A549 (cell line): ENCODE results near the gene TGFB3. TPM values are rescaled to one million over a fixed set of nuclear protein-coding genes. Genes with fewer than 3 reads are reported as not detected.

ENCODE experiments used
- ATAC-seq, 2 experiments: fragments of 200-7000 bp in 1 of 2; fragments of >200 bp in 1 of 2; cut with Nextera tagmentation in 1 of 2; cut with Tn5 transposase in 1 of 2; 3 replicates each; pipeline versions ENCODE4 v1.8.0 to v1.9.1; 2018 to 2020; ENCODE audit warnings: mild to moderate bottlenecking in 1 of 2, moderate library complexity in 1 of 2
- CTCF ChIA-PET: fragments of 300-600 bp; sonication (Branson Sonifier 250); formaldehyde crosslinking; extraction: SDS; loops from one replicate; lab custom pipeline; 2021; ENCODE audit warnings: antibody characterized with exemption, inconsistent platforms; lab: Yijun Ruan, JAX
- POLR2A ChIA-PET: fragments of 350-600 bp; formaldehyde crosslinking; extraction: SDS; loops from one replicate; lab custom pipeline; 2021; ENCODE audit warnings: antibody characterized with exemption, inconsistent platforms; lab: Yijun Ruan, JAX
- DNase-seq, 2 experiments: peaks; one replicate each; pipeline versions ENCODE4 v3.0.0 to v3.0.0-alpha.2; 2011 to 2016; ENCODE audit warnings: low read depth in 1 of 2, low spot score in 1 of 2
- FAIRE-seq: peaks from 2 replicates; lab custom pipeline; 2011; peaks lifted over from hg19 to GRCh38; lab: Jason Lieb, UNC
- H3K27ac ChIP-seq, 2 experiments: fragments of >200 bp; sonication (Bioruptor Twin); formaldehyde crosslinking; 3 replicates each; pipeline ENCODE4 v1.5.1; 2016 to 2017
- H3K4me1 ChIP-seq: fragments of >200 bp; sonication (Bioruptor Twin); formaldehyde crosslinking; 3 replicates; pipeline ENCODE4 v1.6.1; 2016
- H3K4me2 ChIP-seq: fragments of >200 bp; sonication (Bioruptor Twin); formaldehyde crosslinking; 3 replicates; pipeline ENCODE4 v1.6.1; 2016
- H3K4me3 ChIP-seq: fragments of >200 bp; sonication (Bioruptor Twin); formaldehyde crosslinking; 3 replicates; pipeline ENCODE4 v1.5.1; 2016
- H3K9me3 ChIP-seq: fragments of >200 bp; sonication (Bioruptor Twin); formaldehyde crosslinking; 3 replicates; pipeline ENCODE4 v1.6.1; 2016
- ATOH8 ChIP-seq: fragments of 250-450 bp; sonication (Bioruptor Pico); IDR thresholded peaks from 2 replicates; pipeline ENCODE4 v1.5.0; 2020; ENCODE audit warnings: low read depth, mild to moderate bottlenecking, moderate library complexity
- BCL3 ChIP-seq: fragments of >200 bp; sonication (Bioruptor Twin); formaldehyde crosslinking; IDR thresholded peaks from 3 replicates; pipeline ENCODE4 v1.6.1; 2016
- CBX8 ChIP-seq: fragments of 200-600 bp; sonication (generic); IDR thresholded peaks from 2 replicates; pipeline ENCODE4 v1.6.1; 2016
- CHD4 ChIP-seq: fragments of 200-600 bp; sonication (generic); IDR thresholded peaks from 2 replicates; pipeline ENCODE4 v1.6.1; 2016; ENCODE audit warnings: antibody characterized with exemption, mild to moderate bottlenecking, borderline replicate concordance
- EHF ChIP-seq: fragments of 250-450 bp; sonication (Bioruptor Pico); IDR thresholded peaks from 2 replicates; pipeline ENCODE4 v1.5.0; 2020; ENCODE audit warnings: mild to moderate bottlenecking
- ELK1 ChIP-seq: fragments of 150-350 bp; IDR thresholded peaks from 2 replicates; pipeline ENCODE4 v1.6.1; 2014; ENCODE audit warnings: low read depth, mild to moderate bottlenecking, low read length
- FOSL2 ChIP-seq, 2 experiments: fragments of 450-650 bp in 1 of 2; fragments of >200 bp in 1 of 2; sonication (Bioruptor Twin) in 1 of 2; formaldehyde crosslinking; IDR thresholded peaks; 2 replicates each; pipeline versions ENCODE4 v1.5.0 to v1.6.1; 2016 to 2020; ENCODE audit warnings: mild to moderate bottlenecking in 1 of 2, moderate library complexity in 1 of 2
- GATA3 ChIP-seq: IDR thresholded peaks from 2 replicates; pipeline ENCODE4 v1.6.1; 2012; ENCODE audit warnings: borderline replicate concordance
- HES2 ChIP-seq: fragments of >200 bp; sonication (Bioruptor Twin); formaldehyde crosslinking; IDR thresholded peaks from 2 replicates; pipeline ENCODE4 v1.6.1; 2016
- HMGXB4 ChIP-seq: fragments of 250-450 bp; sonication (Bioruptor Pico); IDR thresholded peaks from 2 replicates; pipeline ENCODE4 v1.5.0; 2021; ENCODE audit warnings: mild to moderate bottlenecking, moderate library complexity, borderline replicate concordance
- HOXA7 ChIP-seq: fragments of 250-450 bp; sonication (Bioruptor Pico); IDR thresholded peaks from 2 replicates; pipeline ENCODE4 v1.5.0; 2020; ENCODE audit warnings: mild to moderate bottlenecking, moderate library complexity
- JUNB ChIP-seq: fragments of >200 bp; sonication (Bioruptor Twin); formaldehyde crosslinking; IDR thresholded peaks from 2 replicates; pipeline ENCODE4 v1.6.1; 2016
- MAFK ChIP-seq: fragments of 450-650 bp; IDR thresholded peaks from 2 replicates; pipeline ENCODE4 v1.6.1; 2014; ENCODE audit not compliant: partially characterized antibody
- MAX ChIP-seq: IDR thresholded peaks from 2 replicates; pipeline ENCODE4 v1.6.1; 2012
- MAZ ChIP-seq: fragments of 150-350 bp; IDR thresholded peaks from 2 replicates; pipeline ENCODE4 v1.6.1; 2014; ENCODE audit warnings: antibody characterized with exemption, low read depth, low read length, borderline replicate concordance
- MYC ChIP-seq: IDR thresholded peaks from 2 replicates; pipeline ENCODE4 v1.6.1; 2012; ENCODE audit warnings: mild to moderate bottlenecking, inconsistent platforms, low read length, improper control_type of control experiment, borderline replicate concordance
- NR3C1 ChIP-seq: fragments of >200 bp; sonication (Bioruptor Twin); formaldehyde crosslinking; IDR thresholded peaks from 3 replicates; pipeline ENCODE4 v1.6.1; 2017
- POLR2A ChIP-seq: IDR thresholded peaks from 2 replicates; pipeline ENCODE4 v1.6.1; 2012; ENCODE audit warnings: mild to moderate bottlenecking, low read length
- POLR2AphosphoS2 ChIP-seq: conservative IDR thresholded peaks from 2 replicates; pipeline ENCODE4 v1.6.1; 2012; ENCODE audit warnings: low read length, improper control_type of control experiment, inconsistent platforms
- RCOR1 ChIP-seq: fragments of 150-350 bp; IDR thresholded peaks from 2 replicates; pipeline ENCODE4 v1.6.1; 2014; ENCODE audit warnings: antibody characterized with exemption, low read length, low read depth
- SMC3 ChIP-seq: fragments of >200 bp; sonication (Bioruptor Twin); formaldehyde crosslinking; IDR thresholded peaks from 3 replicates; pipeline ENCODE4 v1.6.1; 2018; ENCODE audit warnings: inconsistent platforms
- SREBF2 ChIP-seq: fragments of 450-650 bp; IDR thresholded peaks from 2 replicates; pipeline ENCODE4 v1.6.1; 2014; ENCODE audit warnings: mild to moderate bottlenecking, moderate library complexity
- USF2 ChIP-seq: fragments of 450-650 bp; IDR thresholded peaks from 2 replicates; pipeline ENCODE4 v1.6.1; 2014; ENCODE audit warnings: antibody characterized with exemption
- ZC3H11A ChIP-seq: fragments of 450-650 bp; IDR thresholded peaks from 2 replicates; pipeline ENCODE4 v1.6.1; 2014; ENCODE audit warnings: antibody characterized with exemption, mild to moderate bottlenecking
- ZFP36 ChIP-seq: fragments of 450-650 bp; IDR thresholded peaks from 2 replicates; pipeline ENCODE4 v1.6.1; 2014; ENCODE audit warnings: borderline replicate concordance; ENCODE audit not compliant: partially characterized antibody
- ZSCAN20 ChIP-seq: fragments of 250-450 bp; sonication (Bioruptor Pico); IDR thresholded peaks from 2 replicates; pipeline ENCODE4 v1.8.0; 2022; ENCODE audit warnings: mild to moderate bottlenecking, moderate library complexity
- WGBS: methylation state at CpG from one replicate; pipeline ENCODE4 v1.1.6; 2017; ENCODE audit errors: missing lambda C conversion rate; 5-methylcytosine and 5-hydroxymethylcytosine counted together
- polyA plus RNA-seq, 4 experiments: library from polyadenylated mRNA; depleted of rRNA in 3 of 4; stranded (reverse); fragments of >200 nt; fragmentation: RNase III in 1 of 4; extraction: RNeasy Plus Mini Kit Qiagen cat#74134 plus additional on column Dnase treatment in 1 of 4; gene quantifications; 2 replicates in 3 of 4; 3 replicates in 1 of 4; pipeline ENCODE4 v1.2.3, GENCODE V29; 2011 to 2017

The TGFB3 gene
- polyA plus RNA-seq, 2 of the 4 experiments (the other 2 are of a cell fraction): 1.3 to 2.0 TPM

- CTCF ChIA-PET: interaction anchor here (0.7 to 1.4 kb wide), 4 partner anchors 10 to 18 kb away, joined by 3 read pairs; no protein-coding TSS in a partner anchor
Observed at GRCh38 chr14:75961662-75962061, 20.1 kb downstream of the TGFB3 start.

GRCh38 chr14:75960231-75960630 is 21.6 kb downstream of the TGFB3 start:
- POLR2A ChIA-PET: no interaction called here
- ATAC-seq: no peak
- TF ChIP-seq POLR2A (no peak), FOSL2 (IDR thresholded peaks at IDR 0.05) (no peak), FOSL2 (CRISPR knock-in tag; IDR thresholded peaks at IDR 0.05) (no peak), SREBF2 (no peak), ZFP36 (no peak), MYC (no peak), MAZ (no peak), EHF (no peak), HMGXB4 (CRISPR knock-in tag) (no peak), HOXA7 (CRISPR knock-in tag) (no peak), ELK1 (no peak), CBX8 (no peak), NR3C1 (no peak), ZSCAN20 (no peak)

More at GRCh38 chr14:75961662-75962061, 20.1 kb downstream of the TGFB3 start:
- ATAC-seq: no peak
- no peak for FAIRE-seq
- Histone ChIP-seq H3K4me1 (no peaks in the 10 kb centered on the region), H3K9me3 (no peaks in the 10 kb centered on the region), H3K4me3 (no peak overlapping the region), H3K4me2 (no peak overlapping the region), H3K27ac (no peak overlapping the region)
- no peak for TF ChIP-seq SMC3
- no peak for TF ChIP-seq BCL3
- TF ChIP-seq MAX: no peak
- no peak for TF ChIP-seq POLR2AphosphoS2
- no peak for TF ChIP-seq HMGXB4 (CRISPR knock-in tag)
- TF ChIP-seq HES2: no peak
- TF ChIP-seq GATA3: no peak
- TF ChIP-seq MAZ: no peak
- TF ChIP-seq POLR2A: no peak
- TF ChIP-seq USF2: no peak
- no peak for TF ChIP-seq MAFK
- TF ChIP-seq RCOR1: no peak
- TF ChIP-seq ATOH8 (CRISPR knock-in tag): no peak
- TF ChIP-seq JUNB: no peak
- no peak for TF ChIP-seq ZC3H11A
- no peak for TF ChIP-seq CHD4
- 67% methylated on average over 3 of the region's 3 CpGs for WGBS
- POLR2A ChIA-PET: no interaction called here
- DNase-seq: no peak

More at GRCh38 chr14:75960231-75960630, 21.6 kb downstream of the TGFB3 start:
- CTCF ChIA-PET: interaction anchor here (1.1 to 1.6 kb wide), 4 partner anchors 9 to 249 kb away, joined by 3 to 5 read pairs (median 3); no protein-coding TSS in a partner anchor
- H3K27ac ChIP-seq: no peak overlapping the region
- H3K4me3 ChIP-seq: no peak overlapping the region
- H3K9me3 ChIP-seq: no peaks in the 10 kb centered on the region
- no peak overlapping the region for H3K4me2 ChIP-seq
- FAIRE-seq (no peak), DNase-seq (no peak)
- 96% methylated on average over 6 of the region's 6 CpGs for WGBS
- H3K4me1 ChIP-seq: no peaks in the 10 kb centered on the region
